ENCODE data around the gene SLC16A11.
"Not testable (repeated sequence)": the region's sequence is repeated elsewhere in the genome, so short reads cannot be mapped to it uniquely, and the experiment has no call there.

The SLC16A11 gene

GRCh38 chr17:7007143-7007542 lies 36.7 kb downstream of the SLC16A11 start:
- no peak for DNase-seq (ENCODE audit: low read depth in 3 of 3)

- DNase-seq (ENCODE audit: low read depth in 3 of 3) = no peak
Measured at GRCh38 chr17:7005716-7006115, 38.2 kb downstream of the SLC16A11 start.

GRCh38 chr17:7004398-7005253 lies 39.3 kb downstream of the SLC16A11 start:
- no peak for DNase-seq (ENCODE audit: low read depth in 3 of 3)

GRCh38 chr17:7003745-7004144 lies 40.1 kb downstream of the SLC16A11 start:
- DNase-seq (ENCODE audit: low read depth in 3 of 3) = no peak

GRCh38 chr17:7002288-7003047 lies 41.4 kb downstream of the SLC16A11 start:
- no peak for DNase-seq (ENCODE audit: low read depth in 3 of 3)

GRCh38 chr17:7001318-7001961 lies 42.5 kb downstream of the SLC16A11 start:
- DNase-seq (ENCODE audit: low read depth in 3 of 3) = no peak

- DNase-seq (ENCODE audit: low read depth in 3 of 3) = no peak
Measured at GRCh38 chr17:6998855-6999508, 44.9 kb downstream of the SLC16A11 start.

GRCh38 chr17:6997171-6997570 lies 46.7 kb downstream of the SLC16A11 start:
- DNase-seq (ENCODE audit: low read depth in 3 of 3) = no peak

- DNase-seq (ENCODE audit: low read depth in 3 of 3) = no peak
Measured at GRCh38 chr17:6996256-6997011, 47.5 kb downstream of the SLC16A11 start.

GRCh38 chr17:6995500-6996255 lies 48.2 kb downstream of the SLC16A11 start, which contains the start of gene ALOX12:
Gene ALOX12 (plus strand): TSS chr17:6996049. CDS start chr17:6996118, 69 bp downstream.
- DNase-seq (ENCODE audit: low read depth in 3 of 3) = no peak

- DNase-seq (ENCODE audit: low read depth in 3 of 3) = no peak
Measured at GRCh38 chr17:6994666-6995256, 49.1 kb downstream of the SLC16A11 start.

- DNase-seq (ENCODE audit: low read depth in 3 of 3) = no peak
Measured at GRCh38 chr17:6994118-6994598, 49.7 kb downstream of the SLC16A11 start.

- not testable (repeated sequence) for DNase-seq (ENCODE audit: low read depth in 3 of 3)
Measured at GRCh38 chr17:6993613-6994056, 50.3 kb downstream of the SLC16A11 start.

All from stimulated activated CD4-positive, alpha-beta T cell treated with anti-CD3 and anti-CD28 coated beads, TNF-alpha, amount 100 ng/mL, for 4 hours (primary cell).